IPS-20b (cell line): ENCODE results near the gene USP47.
A peak's percentile ranks its signal among the peaks of the same experiment; 100 is the strongest.

Experiments used
- H3K27ac ChIP-seq: one replicate; pipeline ENCODE4 v1.5.1; 2013; ENCODE audit warnings: low read length
- H3K27me3 ChIP-seq: 2 replicates; pipeline ENCODE4 v1.6.1; 2013; ENCODE audit warnings: mild to moderate bottlenecking, low read length, inconsistent platforms; ENCODE audit not compliant: insufficient read depth
- H3K36me3 ChIP-seq: 2 replicates; pipeline ENCODE4 v1.6.1; 2013; ENCODE audit warnings: low read depth, mild to moderate bottlenecking, inconsistent platforms, low read length, moderate library complexity; ENCODE audit not compliant: insufficient read depth
- H3K4me1 ChIP-seq: 2 replicates; pipeline ENCODE4 v1.6.1; 2013; ENCODE audit warnings: mild to moderate bottlenecking, control low read depth, inconsistent platforms, low read length, moderate library complexity; ENCODE audit not compliant: insufficient read depth
- H3K4me3 ChIP-seq: 2 replicates; pipeline ENCODE4 v1.5.1; 2013; ENCODE audit warnings: mild to moderate bottlenecking, low read length, inconsistent platforms
- H3K9ac ChIP-seq: 2 replicates; pipeline ENCODE4 v1.6.1; 2013; ENCODE audit warnings: low read depth, mild to moderate bottlenecking, inconsistent platforms, low read length, moderate library complexity
- H3K9me3 ChIP-seq: 2 replicates; pipeline ENCODE4 v1.6.1; 2013; ENCODE audit warnings: mild to moderate bottlenecking, low read depth, low read length, inconsistent platforms; ENCODE audit not compliant: insufficient read depth

USP47 gene

DNA sequence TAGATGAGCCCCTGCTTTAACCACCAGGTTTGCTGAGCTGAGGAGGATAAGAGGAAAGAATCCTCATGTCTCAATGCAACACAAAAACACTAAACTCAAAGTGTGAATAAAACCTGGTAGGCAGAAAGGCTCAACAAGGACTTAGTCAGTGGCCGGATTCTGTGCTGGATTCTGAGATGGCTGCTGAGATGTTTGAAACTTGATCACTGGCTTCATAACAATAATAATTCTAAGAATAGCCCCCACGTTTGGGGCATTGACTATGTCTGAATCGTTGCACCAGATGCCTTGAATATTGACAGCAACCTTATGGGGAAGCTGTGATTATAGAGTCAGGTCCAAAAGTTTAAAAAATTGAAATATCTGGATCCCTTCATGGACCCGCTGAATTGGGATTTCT, 162.0 kb downstream of the USP47 start:
- peaks cover 18% of the 10 kb centered on the region for H3K27me3 ChIP-seq

GRCh38 chr11:12005061-12005460, 163.3 kb downstream of the USP47 start:
- Histone ChIP-seq H3K4me3 (no peak overlapping the region), H3K27ac (no peak overlapping the region), H3K9ac (no peak overlapping the region), H3K36me3 (peaks cover 19% of the 10 kb centered on the region), H3K4me1 (0 out of 2 replicates have a peak, but pooled peaks cover 11% of the 10 kb centered on the region), H3K27me3 (peaks cover 23% of the 10 kb centered on the region), H3K9me3 (no peaks in the 10 kb centered on the region)

More for the DNA sequence above, 162.0 kb downstream of the USP47 start:
- H3K9me3 ChIP-seq, result no peaks in the 10 kb centered on the region
- no peak overlapping the region for H3K4me3 ChIP-seq
- 0 out of 2 replicates have a peak, but pooled peaks cover 7% of the 10 kb centered on the region for H3K4me1 ChIP-seq
- H3K9ac ChIP-seq, result no peak overlapping the region
- H3K36me3 ChIP-seq, result peaks cover 25% of the 10 kb centered on the region
- H3K27ac ChIP-seq, result no peak overlapping the region

DNA sequence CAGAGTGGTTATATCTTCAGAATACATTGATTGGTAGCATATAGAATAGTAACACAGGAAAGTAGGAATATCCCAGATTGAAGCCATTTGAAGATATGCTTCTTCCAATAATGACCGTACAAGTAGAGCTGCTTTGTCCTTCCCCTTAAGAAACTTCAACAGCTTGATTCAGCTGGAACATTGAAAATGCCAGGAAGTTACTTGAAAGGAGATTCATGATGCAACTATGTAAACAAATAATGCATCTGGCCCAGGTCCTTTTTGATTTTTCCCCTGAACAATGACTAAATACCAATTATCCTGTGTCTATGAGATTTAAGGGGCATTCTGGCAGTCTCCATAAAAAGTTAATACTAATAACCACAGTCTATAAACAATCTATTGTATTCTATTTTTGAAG, 163.7 kb downstream of the USP47 start:
- H3K9ac ChIP-seq, result no peak overlapping the region
- H3K27ac ChIP-seq, result no peak overlapping the region
- H3K36me3 ChIP-seq, result peaks cover 19% of the 10 kb centered on the region
- no peak overlapping the region for H3K4me3 ChIP-seq
- peaks cover 27% of the 10 kb centered on the region for H3K27me3 ChIP-seq
- 0 out of 2 replicates have a peak, but pooled peaks cover 11% of the 10 kb centered on the region for H3K4me1 ChIP-seq
- no peaks in the 10 kb centered on the region for H3K9me3 ChIP-seq

DNA sequence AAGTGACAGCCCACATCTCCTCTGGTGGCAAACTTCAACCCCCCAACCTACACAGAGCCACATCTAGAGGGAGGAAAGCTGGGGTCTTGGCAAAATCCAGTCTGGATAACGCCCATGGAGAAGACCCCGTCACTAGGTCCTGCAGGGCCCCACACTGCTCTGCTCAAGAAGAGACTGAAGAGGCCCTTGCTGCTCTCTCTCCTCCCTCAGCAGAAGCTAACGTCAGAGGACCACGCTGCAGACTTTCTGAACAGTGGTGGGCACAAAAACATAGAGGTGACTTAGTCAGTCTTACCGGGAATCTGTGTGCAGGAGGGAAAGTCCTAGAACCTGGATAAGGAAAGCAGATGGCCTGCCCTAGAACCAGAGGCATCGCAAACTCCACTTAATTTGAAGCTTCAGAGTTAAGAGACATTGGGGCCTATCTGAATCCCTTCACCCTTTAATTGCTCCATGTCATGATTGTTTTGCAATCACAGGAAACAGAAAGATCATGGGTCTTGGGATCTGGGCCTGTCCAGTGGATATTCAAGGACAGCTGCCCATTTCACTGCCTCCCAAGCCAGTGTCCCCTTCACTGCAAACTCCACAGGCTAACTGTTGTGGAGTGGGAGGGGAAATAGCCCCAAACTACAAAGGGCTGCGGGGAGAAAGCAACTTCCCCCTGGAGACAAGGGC, 164.9 kb downstream of the USP47 start:
- H3K4me1 ChIP-seq, result 0 out of 2 replicates have a peak, but pooled peaks cover 11% of the 10 kb centered on the region
- H3K36me3 ChIP-seq, result peaks cover 9% of the 10 kb centered on the region
- H3K27me3 ChIP-seq, result peaks cover 33% of the 10 kb centered on the region
- no peak overlapping the region for H3K4me3 ChIP-seq
- no peak overlapping the region for H3K9ac ChIP-seq
- H3K27ac ChIP-seq, result no peak overlapping the region
- H3K9me3 ChIP-seq, result no peaks in the 10 kb centered on the region

- Histone ChIP-seq H3K4me1 (0 out of 2 replicates have a peak, but pooled peaks cover 11% of the 10 kb centered on the region), H3K27me3 (peaks cover 33% of the 10 kb centered on the region), H3K9ac (no peak overlapping the region), H3K4me3 (peak overlapping the region; percentile 74; the same call in 1 of the 2 replicates), H3K9me3 (no peaks in the 10 kb centered on the region), H3K27ac (no peak overlapping the region), H3K36me3 (peaks cover 4% of the 10 kb centered on the region; the same call in 1 of the 2 replicates)
Measured at GRCh38 chr11:12007230-12007593, 165.4 kb downstream of the USP47 start.

GRCh38 chr11:12007769-12008737, 166.3 kb downstream of the USP47 start, which contains the start of gene DKK3:
Gene DKK3, minus strand, starts transcription at chr11:12008626. Its CDS starts 44 bp downstream, at chr11:12008582.
- Histone ChIP-seq H3K4me1 (0 out of 2 replicates have a peak, but pooled peaks cover 11% of the 10 kb centered on the region), H3K9me3 (no peaks in the 10 kb centered on the region), H3K27ac (no peak within 1 kb of the TSS), H3K4me3 (peak within 1 kb of the TSS; percentile 81), H3K9ac (peak within 1 kb of the TSS; percentile 59; the same call in 1 of the 2 replicates), H3K36me3 (no peaks in the 10 kb centered on the region; the same call in 1 of the 2 replicates), H3K27me3 (peaks cover 33% of the 10 kb centered on the region)
